Mucosa of descending colon (tissue), 3 donors: ENCODE measurements around the gene WNT2. TPM values are rescaled to one million over a fixed set of nuclear protein-coding genes. Genes with fewer than 3 reads are reported as not detected.

Experiments used
- ATAC-seq: fragments of 200-7000 bp; cut with Tn5 transposase; one replicate; pipeline ENCODE4 v1.9.1; 2020; ENCODE audit warnings: mild to moderate bottlenecking, moderate library complexity
- DNase-seq, 3 donors: peaks; one replicate each; pipeline ENCODE4 v3.0.0-alpha.2; 2020
- H3K36me3 ChIP-seq: fragments of 200-600 bp; one replicate; pipeline ENCODE4 v1.8.0; 2021; ENCODE audit warnings: low read depth, mild to moderate bottlenecking
- H3K4me1 ChIP-seq: fragments of 200-600 bp; one replicate; pipeline ENCODE4 v1.8.0; 2021; ENCODE audit warnings: low read depth, mild to moderate bottlenecking
- H3K4me3 ChIP-seq: fragments of 200-600 bp; one replicate; pipeline ENCODE4 v1.8.0; 2021; ENCODE audit warnings: mild to moderate bottlenecking
- H3K9me3 ChIP-seq: fragments of 200-600 bp; one replicate; pipeline ENCODE4 v1.8.0; 2021; ENCODE audit warnings: mild to moderate bottlenecking
- CTCF ChIP-seq: fragments of 200-600 bp; IDR thresholded peaks from one replicate; pipeline ENCODE4 v1.8.0; 2022; ENCODE audit warnings: antibody characterized with exemption, mild to moderate bottlenecking
- intact Hi-C, 2 donors: fragments of 100-400 bp; cut with DNase I in 1 of 2; cut with micrococcal nuclease in 1 of 2; formaldehyde crosslinking; loops; one replicate each; pipeline versions ENCODE4 v1.11.0 to v1.11.1; 2022; cut with DNase I, micrococcal nuclease
- total RNA-seq, 3 donors: library from RNA; stranded (reverse); fragmentation: NEBNext Ultra II Directional in 2 of 3; extraction: Animal tissue kit (Norgen Biotek cat#: 25700) in 2 of 3; gene quantifications; one replicate each; pipeline versions ENCODE4 v1.2.1 to v1.2.4, GENCODE V29; 2021 to 2023
- donor health status: DM: no; HTN: no; CAD: no; lungs with moderate emphysema.
- donor health status: DM: no; HTN: no; CAD: no.
- donor health status: DM: no; HTN: yes; CAD: no.

Gene WNT2
- total RNA-seq, 3 donors from 2014 or later: 0.20 TPM; not detected in 2

DNA sequence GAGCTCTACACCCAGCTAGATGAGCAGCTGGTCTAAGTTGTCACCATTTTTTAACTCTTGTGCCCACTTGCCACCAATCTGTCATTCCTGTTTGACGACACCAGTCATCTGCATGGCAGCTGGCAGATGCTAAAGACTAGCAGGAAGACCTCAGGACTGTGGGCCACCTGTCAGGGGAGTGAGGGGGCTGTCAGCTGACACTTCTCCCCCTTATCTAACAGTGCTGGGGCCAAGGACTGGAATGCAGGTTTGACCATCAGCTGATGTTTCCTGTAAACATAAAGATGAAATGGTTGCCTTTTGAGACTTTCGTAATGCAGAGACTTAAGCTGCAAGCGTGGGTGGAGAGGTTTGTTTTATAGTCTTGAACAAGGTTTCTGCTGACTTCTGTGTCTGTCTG, 93.5 kb downstream of the WNT2 start:
- H3K4me1 ChIP-seq: no peaks in the 10 kb centered on the region
- no peak for ATAC-seq

GRCh38 chr7:117227091-117227490, 95.8 kb downstream of the WNT2 start:
- no peak overlapping the region for H3K4me3 ChIP-seq
- ATAC-seq (no peak), DNase-seq (no peak)
- no peaks in the 10 kb centered on the region for H3K4me1 ChIP-seq
- TF ChIP-seq CTCF: no peak
- no peaks in the 10 kb centered on the region for H3K9me3 ChIP-seq
- H3K36me3 ChIP-seq: no peaks in the 10 kb centered on the region
- intact Hi-C loops: no loop called here

More for the DNA sequence above, 93.5 kb downstream of the WNT2 start:
- H3K36me3 ChIP-seq: no peaks in the 10 kb centered on the region
- no peak for DNase-seq
- no peaks in the 10 kb centered on the region for H3K9me3 ChIP-seq
- intact Hi-C loops: no loop called here
- TF ChIP-seq CTCF: no peak
- no peak overlapping the region for H3K4me3 ChIP-seq

DNA sequence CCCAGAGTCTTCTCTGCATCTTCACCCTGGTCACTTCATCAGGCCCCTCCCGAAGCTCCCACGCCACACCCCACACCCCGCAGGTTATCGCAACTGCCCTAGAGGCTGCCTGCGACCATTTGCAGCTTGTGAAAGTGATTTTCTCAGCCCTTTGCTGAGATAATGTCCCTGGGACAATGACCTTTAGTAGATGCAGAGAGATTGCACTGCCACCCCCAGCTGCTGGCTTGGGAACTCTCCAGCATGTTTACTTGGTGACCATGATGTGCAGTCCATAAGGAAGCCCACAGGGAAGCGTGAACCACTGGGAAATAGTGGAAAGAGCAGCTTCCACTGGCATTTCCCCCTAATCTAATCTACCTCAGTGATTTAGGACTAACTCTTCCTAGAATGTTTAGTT, 97.3 kb downstream of the WNT2 start:
- no peak overlapping the region for H3K4me3 ChIP-seq
- DNase-seq (no peak), ATAC-seq (no peak)
- H3K9me3 ChIP-seq: no peaks in the 10 kb centered on the region
- no peaks in the 10 kb centered on the region for H3K36me3 ChIP-seq
- H3K4me1 ChIP-seq: no peaks in the 10 kb centered on the region
- intact Hi-C loops: no loop called here
- TF ChIP-seq CTCF: no peak

Other genes starting within 250 kb of the WNT2 start
- gene ASZ1, start 104.4 kb upstream of the WNT2 start, total RNA-seq: not detected
- 100 to 1,000 TPM in 1 of 3 donors, 10 to 100 TPM in 2; 85.9 to 176 (median 94.9) TPM for gene CFTR, start 157.0 kb upstream of the WNT2 start, total RNA-seq